H9 (cell line): ENCODE data around the gene MMRN1. TPM values are rescaled to one million over a fixed set of nuclear protein-coding genes. Genes with fewer than 3 reads are reported as not detected.

Experiments used
- DNase-seq: peaks from one replicate; pipeline ENCODE4 v3.0.0-alpha.2; 2017
- H2AFZ ChIP-seq: one replicate; pipeline ENCODE4 v1.6.1; 2013; ENCODE audit warnings: mild to moderate bottlenecking, low read length, control low read depth, moderate library complexity
- H2AK5ac ChIP-seq: 2 replicates; pipeline ENCODE4 v1.6.1; 2013; ENCODE audit warnings: low read length, control low read depth, mixed read lengths; ENCODE audit not compliant: insufficient read length
- H2BK120ac ChIP-seq: one replicate; pipeline ENCODE4 v1.6.1; 2013; ENCODE audit warnings: low read depth, mild to moderate bottlenecking, low read length, control low read depth, inconsistent platforms; ENCODE audit not compliant: poor library complexity, severe bottlenecking
- H2BK12ac ChIP-seq: 2 replicates; pipeline ENCODE4 v1.6.1; 2013; ENCODE audit warnings: low read length, control low read depth, mixed read lengths, low read depth; ENCODE audit not compliant: insufficient read length
- H2BK15ac ChIP-seq: 2 replicates; pipeline ENCODE4 v1.6.1; 2013; ENCODE audit warnings: low read depth, low read length, control low read depth
- H2BK20ac ChIP-seq: one replicate; pipeline ENCODE4 v1.6.1; 2013; ENCODE audit warnings: low read depth, mild to moderate bottlenecking, low read length, control low read depth, inconsistent platforms; ENCODE audit not compliant: poor library complexity, severe bottlenecking
- H2BK5ac ChIP-seq: 2 replicates; pipeline ENCODE4 v1.6.1; 2013; ENCODE audit warnings: low read length, control low read depth, mixed read lengths; ENCODE audit not compliant: insufficient read length
- H3K14ac ChIP-seq: 2 replicates; pipeline ENCODE4 v1.6.1; 2013; ENCODE audit warnings: low read length, control low read depth; ENCODE audit not compliant: insufficient read depth
- H3K18ac ChIP-seq: 2 replicates; pipeline ENCODE4 v1.6.1; 2013; ENCODE audit warnings: low read depth, mild to moderate bottlenecking, mixed read lengths, low read length, control low read depth; ENCODE audit not compliant: insufficient read length
- H3K23ac ChIP-seq: 2 replicates; pipeline ENCODE4 v1.6.1; 2013; ENCODE audit warnings: low read length, control low read depth, mixed read lengths, low read depth; ENCODE audit not compliant: insufficient read length
- H3K23me2 ChIP-seq: 2 replicates; pipeline ENCODE4 v1.6.1; 2013; ENCODE audit warnings: low read depth, mild to moderate bottlenecking, mixed read lengths, low read length, control low read depth; ENCODE audit not compliant: insufficient read length, poor library complexity, severe bottlenecking
- H3K27ac ChIP-seq: 2 replicates; pipeline ENCODE4 v1.5.1; 2013; ENCODE audit warnings: low read length, control low read depth, mixed read lengths, low read depth; ENCODE audit not compliant: insufficient read length
- H3K27me3 ChIP-seq: 2 replicates; pipeline ENCODE4 v1.6.1; 2013; ENCODE audit warnings: low read length, control low read depth, inconsistent platforms; ENCODE audit not compliant: insufficient read depth
- H3K4ac ChIP-seq: 2 replicates; pipeline ENCODE4 v1.6.1; 2013; ENCODE audit warnings: low read depth, mild to moderate bottlenecking, control low read depth, inconsistent platforms, low read length, moderate library complexity
- H3K4me1 ChIP-seq: 2 replicates; pipeline ENCODE4 v1.6.1; 2013; ENCODE audit warnings: low read length, control low read depth, inconsistent platforms; ENCODE audit not compliant: insufficient read depth
- H3K4me2 ChIP-seq: 2 replicates; pipeline ENCODE4 v1.6.1; 2013; ENCODE audit warnings: low read length, control low read depth, mixed read lengths; ENCODE audit not compliant: insufficient read length, insufficient read depth
- H3K56ac ChIP-seq: 2 replicates; pipeline ENCODE4 v1.6.1; 2013; ENCODE audit warnings: low read depth, mild to moderate bottlenecking, mixed read lengths, low read length, control low read depth; ENCODE audit not compliant: insufficient read length
- H3K79me1 ChIP-seq: 2 replicates; pipeline ENCODE4 v1.6.1; 2013; ENCODE audit warnings: low read depth, mild to moderate bottlenecking, moderate library complexity, low read length, control low read depth, inconsistent platforms; ENCODE audit not compliant: insufficient read depth, poor library complexity, severe bottlenecking
- H3K79me2 ChIP-seq: 2 replicates; pipeline ENCODE4 v1.6.1; 2013; ENCODE audit warnings: low read length, control low read depth, inconsistent platforms; ENCODE audit not compliant: insufficient read depth
- H3K9ac ChIP-seq: 2 replicates; pipeline ENCODE4 v1.6.1; 2013; ENCODE audit warnings: low read length, control low read depth, mixed read lengths; ENCODE audit not compliant: insufficient read length; ENCODE audit errors: extremely low read depth
- H3K9me3 ChIP-seq: one replicate; pipeline ENCODE4 v1.6.1; 2013; ENCODE audit warnings: low read depth, low read length, inconsistent platforms; ENCODE audit not compliant: control insufficient read depth
- H3T11ph ChIP-seq: one replicate; pipeline ENCODE4 v1.6.1; 2013; ENCODE audit warnings: mild to moderate bottlenecking, low read length, control low read depth, inconsistent platforms
- H4K20me1 ChIP-seq: one replicate; pipeline ENCODE4 v1.6.1; 2013; ENCODE audit not compliant: control insufficient read depth, insufficient read length, insufficient read depth
- H4K5ac ChIP-seq: 2 replicates; pipeline ENCODE4 v1.6.1; 2013; ENCODE audit warnings: low read depth, mild to moderate bottlenecking, mixed read lengths, low read length, control low read depth; ENCODE audit not compliant: insufficient read length
- H4K8ac ChIP-seq: replicated peaks from 2 replicates; pipeline ENCODE4 v1.6.1; 2013; ENCODE audit warnings: low read length, control low read depth, mixed read lengths, low read depth; ENCODE audit not compliant: insufficient read length
- H4K91ac ChIP-seq: 2 replicates; pipeline ENCODE4 v1.6.1; 2013; ENCODE audit warnings: low read depth, mild to moderate bottlenecking, moderate library complexity, mixed read lengths, low read length, control low read depth; ENCODE audit not compliant: insufficient read length
- H3K27ac Mint-ChIP-seq, 3 experiments: 2 replicates in 2 of 3; 3 replicates in 1 of 3; pipeline ENCODE4 v1.8.0; 2020 to 2021; ENCODE audit warnings: mixed read lengths in 3 of 3, mild to moderate bottlenecking in 1 of 3, moderate library complexity in 1 of 3
- H3K27me3 Mint-ChIP-seq: 2 replicates; pipeline ENCODE4 v1.8.0; 2021; ENCODE audit warnings: low read depth, mild to moderate bottlenecking, moderate library complexity, mixed read lengths
- H3K36me3 Mint-ChIP-seq, 3 experiments: 2 replicates in 2 of 3; 3 replicates in 1 of 3; pipeline ENCODE4 v1.8.0; 2020 to 2021; ENCODE audit warnings: low read depth in 3 of 3, mixed read lengths in 3 of 3; ENCODE audit not compliant: insufficient read depth in 1 of 3
- H3K4me1 Mint-ChIP-seq, 2 experiments: 2 replicates each; pipeline ENCODE4 v1.8.0; 2020; ENCODE audit warnings: mixed read lengths in 2 of 2
- H3K4me3 Mint-ChIP-seq, 2 experiments: 2 replicates in 1 of 2; 3 replicates in 1 of 2; pipeline ENCODE4 v1.8.0; 2020 to 2021; ENCODE audit warnings: mild to moderate bottlenecking in 2 of 2, mixed read lengths in 2 of 2, moderate library complexity in 1 of 2
- H3K9me3 Mint-ChIP-seq, 2 experiments: 2 replicates in 1 of 2; 3 replicates in 1 of 2; pipeline ENCODE4 v1.8.0; 2020; ENCODE audit warnings: mild to moderate bottlenecking in 2 of 2, mixed read lengths in 2 of 2, moderate library complexity in 1 of 2
- WGBS: extraction: QIAGEN DNeasy Blood & Tissue Kit; methylation state at CpG from one replicate; pipeline ENCODE4 v1.1.7; 2013; ENCODE audit warnings: missing lambda C conversion rate, low lambda C conversion rate, mixed read lengths; ENCODE audit not compliant: insufficient read length; ENCODE audit errors: extremely low coverage; 5-methylcytosine and 5-hydroxymethylcytosine counted together
- total RNA-seq: library from RNA; stranded (reverse); gene quantifications from 2 replicates; pipeline ENCODE4 v1.2.1, GENCODE V29; 2021
- TF ChIP-seq, protein P1 (sequence below): fragments of 200-600 bp; sonication (generic); conservative IDR thresholded peaks from 3 replicates; pipeline ENCODE4 v1.8.0; 2021; ENCODE audit warnings: antibody characterized with exemption, mild to moderate bottlenecking

Gene MMRN1
- total RNA-seq, 1 experiment from 2014 or later, result not detected

DNA sequence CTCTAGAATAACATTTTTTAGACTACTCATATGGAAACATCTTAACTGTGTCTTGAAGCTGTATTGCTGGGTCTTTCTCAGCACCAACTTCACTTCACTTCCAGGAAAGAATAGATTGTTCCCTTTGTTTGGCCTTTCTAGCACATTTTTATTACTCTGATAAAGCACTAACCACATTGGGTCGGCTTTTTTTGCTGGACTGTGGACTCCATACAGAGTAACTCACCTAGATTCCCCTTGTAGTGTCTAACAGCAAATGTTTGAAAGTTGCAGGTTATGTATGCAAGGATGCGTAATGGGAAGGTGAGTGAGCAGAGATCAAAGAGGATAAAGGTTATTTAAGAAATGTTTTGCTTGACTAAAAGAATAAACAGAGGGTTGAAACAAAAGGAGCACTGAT, 101.2 kb downstream of the MMRN1 start:
- Mint-ChIP-seq H3K9me3 (no peaks in the 10 kb centered on the region; a peak in 1 of 5 replicates), H3K27me3 (no peaks in the 10 kb centered on the region), H3K36me3 (no peaks in the 10 kb centered on the region), H3K4me1 (peaks cover 14 to 23% of the 10 kb centered on the region in 2 experiments), H3K4me3 (no peak overlapping the region), H3K27ac (no peak overlapping the region)
- Histone ChIP-seq H2BK20ac (no peak overlapping the region), H2AFZ (no peak overlapping the region), H3K27me3 (no peaks in the 10 kb centered on the region), H3K79me2 (no peaks in the 10 kb centered on the region), H3K4me1 (no peaks in the 10 kb centered on the region), H3K18ac (no peak overlapping the region), H3K23ac (no peak overlapping the region), H4K91ac (no peak overlapping the region), H3T11ph (no peak overlapping the region), H2BK15ac (no peak overlapping the region), H3K27ac (no peak overlapping the region), H3K9ac (no peak overlapping the region), H3K4ac (no peak overlapping the region), H2BK5ac (no peak overlapping the region), H4K8ac (no peak overlapping the region), H3K23me2 (no peaks in the 10 kb centered on the region), H4K5ac (no peak overlapping the region), H2BK120ac (no peak overlapping the region), H3K9me3 (no peaks in the 10 kb centered on the region), H4K20me1 (no peaks in the 10 kb centered on the region), H2BK12ac (no peak overlapping the region), H3K56ac (no peak overlapping the region), H3K79me1 (no peaks in the 10 kb centered on the region), H3K4me2 (no peak overlapping the region), H2AK5ac (no peak overlapping the region), H3K14ac (no peak overlapping the region)
- WGBS, result no CpG with 5 or more reads among the region's 2 CpGs
- DNase-seq, result no peak
- TF ChIP-seq, protein P1, sequence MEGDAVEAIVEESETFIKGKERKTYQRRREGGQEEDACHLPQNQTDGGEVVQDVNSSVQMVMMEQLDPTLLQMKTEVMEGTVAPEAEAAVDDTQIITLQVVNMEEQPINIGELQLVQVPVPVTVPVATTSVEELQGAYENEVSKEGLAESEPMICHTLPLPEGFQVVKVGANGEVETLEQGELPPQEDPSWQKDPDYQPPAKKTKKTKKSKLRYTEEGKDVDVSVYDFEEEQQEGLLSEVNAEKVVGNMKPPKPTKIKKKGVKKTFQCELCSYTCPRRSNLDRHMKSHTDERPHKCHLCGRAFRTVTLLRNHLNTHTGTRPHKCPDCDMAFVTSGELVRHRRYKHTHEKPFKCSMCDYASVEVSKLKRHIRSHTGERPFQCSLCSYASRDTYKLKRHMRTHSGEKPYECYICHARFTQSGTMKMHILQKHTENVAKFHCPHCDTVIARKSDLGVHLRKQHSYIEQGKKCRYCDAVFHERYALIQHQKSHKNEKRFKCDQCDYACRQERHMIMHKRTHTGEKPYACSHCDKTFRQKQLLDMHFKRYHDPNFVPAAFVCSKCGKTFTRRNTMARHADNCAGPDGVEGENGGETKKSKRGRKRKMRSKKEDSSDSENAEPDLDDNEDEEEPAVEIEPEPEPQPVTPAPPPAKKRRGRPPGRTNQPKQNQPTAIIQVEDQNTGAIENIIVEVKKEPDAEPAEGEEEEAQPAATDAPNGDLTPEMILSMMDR, result no peak
